Hindlimb muscle (tissue), 1 donor: ENCODE data around the gene CACNA1D. TPM values are rescaled to one million over a fixed set of nuclear protein-coding genes. Genes with fewer than 3 reads are reported as not detected.
A peak's percentile ranks its signal among the peaks of the same experiment; 100 is the strongest.

Source experiments
- DNase-seq: peaks from one replicate; pipeline ENCODE4 v3.0.0-alpha.2; 2013
- polyA plus RNA-seq: library from polyadenylated mRNA; unstranded; fragments of 120-200 nt; gene quantifications from one replicate; pipeline ENCODE4 v1.2.1, GENCODE V29; 2013; ENCODE audit not compliant: insufficient read length

Gene CACNA1D
- polyA plus RNA-seq, 1 donor = 1.0 TPM

DNA sequence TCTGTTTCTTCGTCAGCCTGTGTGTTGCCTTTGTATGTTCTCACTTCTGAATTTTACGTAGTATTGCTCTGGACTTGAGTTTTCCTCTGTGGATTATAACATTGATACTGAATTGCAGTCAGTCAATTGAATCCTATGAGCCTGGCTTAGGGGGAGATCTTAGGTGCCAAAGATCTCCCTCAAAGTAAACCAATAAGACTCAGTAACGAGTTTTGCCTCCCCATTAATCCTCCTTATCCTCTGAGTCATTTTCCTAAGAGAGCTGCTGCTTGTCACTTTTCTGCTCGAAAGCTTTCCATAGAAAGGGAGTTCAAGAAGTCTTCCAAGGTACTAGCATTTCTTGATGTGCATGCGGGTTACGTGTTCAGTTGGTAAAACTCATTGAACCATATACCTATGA is 225.4 kb downstream of the CACNA1D start:
- DNase-seq = no peak

GRCh38 chr3:53721187-53722119 is 227.0 kb downstream of the CACNA1D start:
- DNase-seq = no peak

DNA sequence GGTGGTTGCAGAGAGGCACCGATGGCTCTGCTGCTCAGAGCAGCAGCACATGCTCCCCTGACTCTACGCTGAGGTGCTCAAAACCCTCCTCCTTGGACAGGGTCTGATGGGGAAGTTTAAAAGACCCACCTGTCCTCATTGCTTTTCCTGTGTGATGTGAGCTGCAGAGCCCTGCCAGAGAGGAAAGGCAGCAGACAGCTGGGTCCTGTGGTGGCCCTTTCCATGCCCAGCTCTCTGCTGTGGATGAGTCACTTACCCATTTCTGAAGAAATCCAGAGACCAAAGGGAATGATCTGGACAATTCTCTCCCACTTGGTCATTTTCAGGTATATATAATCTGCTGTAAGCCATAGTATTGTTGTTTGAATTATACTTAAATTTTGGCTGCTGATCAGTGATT is 230.2 kb downstream of the CACNA1D start:
- no peak for DNase-seq

DNA sequence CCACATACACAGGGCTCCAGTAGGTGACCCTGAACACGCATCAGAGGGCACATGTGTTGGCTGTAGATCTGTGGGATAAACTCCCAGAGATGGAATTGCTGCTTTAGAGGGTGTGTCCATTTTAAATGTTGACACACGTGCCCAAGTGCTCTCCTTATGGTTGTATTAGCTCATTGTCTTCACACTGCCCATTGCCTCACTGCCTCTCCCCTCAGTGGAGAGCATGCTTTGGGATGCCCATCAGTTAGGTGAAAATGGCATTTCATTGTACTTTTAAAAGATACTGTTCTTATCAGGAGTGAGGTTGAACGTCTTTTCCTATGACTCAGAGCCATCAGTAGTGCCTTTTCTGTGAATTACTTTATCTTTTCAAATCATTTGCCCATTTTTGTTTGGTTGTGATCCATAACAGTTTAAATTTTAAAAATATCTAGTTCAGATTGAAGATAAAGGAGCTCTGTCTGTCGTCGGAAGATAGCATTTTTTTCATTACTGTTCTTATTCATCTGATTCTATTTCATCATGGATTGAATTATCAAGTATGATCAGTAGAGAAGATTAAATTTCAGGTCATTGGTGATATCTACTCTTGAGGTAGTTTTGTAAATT is 231.1 kb downstream of the CACNA1D start:
- DNase-seq = no peak

DNA sequence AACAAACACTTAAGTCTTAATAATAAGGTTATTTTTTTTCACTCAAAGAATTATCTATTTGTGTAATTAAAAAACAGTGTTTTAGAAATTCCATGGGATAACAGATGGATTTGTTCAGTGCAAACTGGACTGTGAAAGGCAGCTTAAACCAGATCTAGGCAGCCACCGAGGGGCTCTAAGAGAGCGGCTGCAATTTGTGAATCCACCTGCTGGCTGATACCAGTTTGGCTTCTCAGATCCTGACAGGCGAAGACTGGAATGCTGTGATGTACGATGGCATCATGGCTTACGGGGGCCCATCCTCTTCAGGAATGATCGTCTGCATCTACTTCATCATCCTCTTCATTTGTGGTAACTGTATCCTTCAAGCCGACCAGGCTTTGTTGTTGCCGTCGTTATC is 232.2 kb downstream of the CACNA1D start:
- no peak for DNase-seq

- DNase-seq = no peak
Observed at GRCh38 chr3:53728606-53729005, 234.2 kb downstream of the CACNA1D start.

DNA sequence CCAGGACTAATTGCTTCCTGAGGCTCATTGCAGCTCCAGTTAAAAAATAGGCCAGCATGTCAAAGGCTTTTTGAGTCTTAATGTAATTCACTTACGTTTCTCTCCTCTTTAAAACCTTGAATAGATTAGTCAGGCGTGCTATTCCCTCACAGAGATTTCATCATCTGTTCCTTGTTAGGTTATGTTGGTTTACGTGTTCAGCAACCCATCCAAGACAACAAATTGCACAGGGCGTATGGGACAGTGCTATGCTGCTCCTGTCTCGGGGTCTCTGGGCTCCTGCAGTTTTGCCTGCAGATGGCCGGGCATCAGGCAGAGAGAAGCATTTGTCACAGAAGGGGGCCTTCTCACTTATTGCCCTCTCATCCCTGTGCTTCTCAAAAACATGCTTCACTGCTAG is 234.7 kb downstream of the CACNA1D start:
- DNase-seq = no peak

- no peak for DNase-seq
Observed at GRCh38 chr3:53729618-53730017, 235.2 kb downstream of the CACNA1D start.

GRCh38 chr3:53730576-53730975 is 236.2 kb downstream of the CACNA1D start:
- peak; percentile 36 for DNase-seq

DNA sequence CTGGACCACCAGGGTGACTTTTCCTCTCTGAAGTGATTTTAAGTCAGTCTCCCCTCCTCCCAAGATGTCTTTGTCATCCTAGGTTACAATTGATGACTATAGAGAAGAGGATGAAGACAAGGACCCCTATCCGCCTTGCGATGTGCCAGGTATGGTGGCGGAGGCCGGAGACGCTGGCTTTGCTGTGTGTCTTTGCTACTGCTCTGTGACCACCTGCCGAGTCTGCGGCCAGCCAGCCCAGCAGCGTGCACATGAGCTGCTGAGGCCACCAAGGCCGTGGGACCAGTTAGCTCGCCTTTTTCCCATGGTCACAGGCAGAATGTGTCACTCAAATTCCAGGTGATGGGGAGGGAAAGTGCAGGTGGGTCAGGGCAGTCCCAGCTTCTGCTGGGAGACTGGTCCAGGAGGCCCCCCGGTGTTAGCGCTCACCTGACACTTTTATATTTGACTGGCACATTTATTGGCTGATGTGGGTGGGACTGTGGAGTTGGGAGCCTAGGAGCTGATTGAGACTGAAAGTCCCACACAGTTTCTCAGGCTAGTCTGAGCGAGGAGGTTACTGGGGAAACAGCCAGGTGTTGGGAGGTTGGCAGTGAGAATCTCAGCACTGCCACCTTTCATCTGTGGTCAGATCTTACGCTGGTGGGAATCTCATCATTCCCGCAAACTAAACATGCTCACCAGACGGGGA is 237.7 kb downstream of the CACNA1D start:
- DNase-seq = no peak

DNA sequence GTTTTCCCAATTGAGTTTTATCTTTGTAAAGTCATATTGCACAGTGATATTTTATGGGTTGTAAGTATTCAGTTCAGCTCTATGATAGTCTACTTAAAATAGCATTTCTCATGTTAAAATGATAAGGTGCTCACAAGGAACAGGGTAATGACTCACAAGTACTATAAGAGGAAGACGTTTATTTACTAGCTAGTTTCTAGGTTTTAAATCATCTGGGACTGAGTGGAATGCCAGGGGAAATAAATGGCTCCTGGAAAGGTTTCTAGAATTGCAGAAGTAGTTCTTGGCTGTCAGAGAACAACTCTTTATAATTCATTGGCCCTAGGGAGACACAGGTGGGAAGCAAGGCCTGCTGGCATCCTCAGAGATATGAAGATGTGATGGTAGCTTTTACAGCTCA is 239.0 kb downstream of the CACNA1D start:
- DNase-seq = no peak

DNA sequence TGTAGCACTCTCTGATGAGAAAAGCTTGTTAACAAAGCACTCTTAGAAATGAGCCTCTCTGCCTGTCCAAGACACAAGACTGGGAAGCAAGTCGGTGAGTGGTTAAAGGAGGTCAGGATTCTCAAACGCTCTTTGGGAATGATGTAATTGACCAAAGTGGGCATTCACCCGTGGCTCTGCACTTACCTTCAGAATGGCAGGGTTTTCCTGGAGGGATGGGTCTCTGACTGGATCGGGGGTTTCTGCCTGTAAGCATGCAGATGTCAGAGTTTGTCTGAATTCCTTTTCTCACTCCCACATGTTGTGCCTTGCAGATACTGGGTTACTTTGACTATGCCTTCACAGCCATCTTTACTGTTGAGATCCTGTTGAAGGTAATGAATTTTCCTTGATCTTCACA is 245.6 kb downstream of the CACNA1D start:
- DNase-seq = no peak

DNA sequence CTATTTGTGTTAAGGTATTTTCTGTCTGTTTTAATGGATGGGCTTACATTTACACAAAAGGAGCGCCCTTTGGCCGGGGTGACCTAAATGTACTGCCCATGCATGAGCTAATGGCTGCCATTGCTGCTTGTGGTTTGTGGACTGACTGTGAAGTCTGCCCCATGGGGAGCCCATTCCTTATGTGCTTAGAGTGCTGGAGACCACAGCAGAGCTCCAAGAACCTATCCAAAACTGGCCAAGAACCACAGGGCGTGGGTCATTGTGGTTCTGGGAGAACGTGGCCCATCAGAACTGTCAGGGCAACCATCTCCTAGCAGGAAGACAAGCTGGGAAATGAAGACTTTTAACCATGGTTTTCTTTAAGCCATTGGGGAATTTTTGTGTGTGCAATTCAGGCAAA is 246.5 kb downstream of the CACNA1D start:
- no peak for DNase-seq

GRCh38 chr3:53744351-53744750 is 249.9 kb downstream of the CACNA1D start:
- no peak for DNase-seq

DNA sequence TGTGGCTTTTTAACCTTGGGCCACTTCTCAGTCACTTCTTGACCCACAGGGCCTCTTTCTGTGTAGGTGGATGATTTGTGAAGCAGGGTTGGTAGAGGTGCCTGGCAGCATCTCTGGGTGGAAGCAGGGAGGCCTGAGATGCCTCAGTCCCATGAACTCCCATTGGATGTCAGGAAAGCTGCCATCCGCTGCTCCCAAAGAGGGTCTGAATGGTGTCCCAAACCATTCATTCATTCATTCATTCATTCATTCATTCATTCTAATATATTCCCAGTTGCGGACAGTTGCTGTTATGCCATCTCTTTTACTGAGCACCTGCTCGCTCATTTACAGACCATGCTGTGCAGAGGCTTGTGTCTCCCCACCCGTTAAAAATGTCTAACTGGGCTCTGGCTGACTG is 253.1 kb downstream of the CACNA1D start:
- DNase-seq = no peak

GRCh38 chr3:53748512-53749271 is 254.3 kb downstream of the CACNA1D start:
- DNase-seq = no peak

GRCh38 chr3:53749448-53749847 is 255.0 kb downstream of the CACNA1D start:
- DNase-seq = no peak

DNA sequence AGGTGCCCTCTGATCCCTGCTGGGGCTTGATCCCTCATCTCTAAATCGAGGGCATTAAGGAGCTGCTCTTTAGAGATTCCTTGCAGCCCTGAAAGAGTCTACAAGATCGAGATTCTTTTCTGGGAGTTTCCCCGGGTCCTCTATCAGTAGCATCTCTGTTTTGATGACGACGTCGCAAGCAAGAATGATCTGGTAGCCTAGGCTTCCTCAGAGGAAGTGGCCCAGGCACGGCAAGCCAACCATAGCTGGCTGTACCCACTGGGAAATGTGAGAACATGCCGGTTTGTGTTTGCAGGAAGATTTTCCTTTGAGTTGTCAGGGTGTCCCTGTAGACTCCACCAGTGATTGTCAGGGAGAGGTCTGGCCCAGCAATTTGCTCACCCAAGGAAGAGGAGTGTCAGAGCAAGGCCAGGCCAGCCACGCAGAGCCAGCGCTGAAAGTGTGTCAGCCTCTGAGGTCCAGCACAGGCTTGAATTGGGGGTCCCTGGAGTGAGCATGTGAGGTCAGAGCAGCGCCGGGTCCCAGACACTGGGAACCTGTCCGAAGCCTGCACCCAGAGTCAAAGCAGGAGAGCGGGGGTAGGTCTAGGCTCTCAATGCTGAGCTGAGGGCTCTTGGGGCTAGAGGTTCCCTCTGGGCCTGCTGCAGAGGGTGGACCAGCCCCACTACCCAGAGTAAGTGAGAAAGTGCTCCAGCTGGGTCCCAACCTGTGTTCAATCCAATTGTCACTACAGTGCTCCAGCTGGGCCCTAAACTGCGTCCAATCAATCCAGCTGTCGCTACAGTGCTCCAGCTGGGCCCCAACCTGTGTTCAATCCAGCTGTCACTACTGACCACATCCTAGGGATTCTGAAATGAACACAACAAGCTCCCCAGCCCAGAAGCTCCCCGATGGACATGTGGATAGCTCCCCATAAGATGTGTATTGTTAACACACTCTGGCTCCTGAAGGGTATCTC is 256.1 kb downstream of the CACNA1D start:
- DNase-seq = no peak

GRCh38 chr3:53753518-53754183 is 259.2 kb downstream of the CACNA1D start:
- no peak for DNase-seq

DNA sequence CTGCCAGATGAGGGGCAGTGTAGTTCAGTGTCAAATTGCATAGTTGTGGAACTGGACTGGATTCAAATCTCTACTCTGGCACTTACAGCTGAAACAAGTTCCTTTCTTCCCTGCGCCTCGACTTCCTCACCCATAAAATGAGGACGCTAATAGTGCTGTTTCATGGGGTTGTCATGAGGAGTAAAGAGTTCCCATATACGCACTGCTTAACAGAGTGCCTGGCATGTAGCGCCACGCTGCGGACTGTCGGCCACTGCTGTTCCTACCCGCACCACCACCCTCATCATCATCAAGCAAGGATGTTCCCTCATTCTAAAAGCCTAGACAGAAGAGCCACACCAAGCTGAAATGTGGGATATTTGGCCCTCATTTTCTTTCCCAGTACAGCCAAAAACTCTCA is 259.9 kb downstream of the CACNA1D start:
- DNase-seq = no peak

GRCh38 chr3:53758846-53759245 is 264.4 kb downstream of the CACNA1D start:
- no peak for DNase-seq
